ENCODE measurements around the gene ZSWIM6.

DNA sequence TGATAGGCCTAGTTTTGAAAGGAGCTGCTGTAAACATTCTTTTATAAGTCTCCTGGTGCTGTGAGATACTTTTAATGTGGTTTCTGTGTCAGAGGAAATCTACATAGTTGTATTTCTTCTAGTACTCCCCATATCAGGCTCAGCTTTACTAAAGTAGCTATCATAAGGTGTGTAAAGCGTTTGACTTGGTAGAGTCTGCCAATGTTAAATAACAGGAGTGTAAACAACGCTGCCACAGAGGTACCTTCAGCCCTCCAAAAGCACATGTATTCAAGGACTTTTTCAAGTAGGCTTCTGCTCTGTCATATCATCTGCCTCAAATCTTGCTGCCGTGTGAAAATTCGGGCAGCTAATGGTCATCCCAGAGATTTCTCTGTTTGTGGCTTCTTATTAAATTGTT is 142.7 kb downstream of the ZSWIM6 start:
- TF ChIP-seq, protein P1, sequence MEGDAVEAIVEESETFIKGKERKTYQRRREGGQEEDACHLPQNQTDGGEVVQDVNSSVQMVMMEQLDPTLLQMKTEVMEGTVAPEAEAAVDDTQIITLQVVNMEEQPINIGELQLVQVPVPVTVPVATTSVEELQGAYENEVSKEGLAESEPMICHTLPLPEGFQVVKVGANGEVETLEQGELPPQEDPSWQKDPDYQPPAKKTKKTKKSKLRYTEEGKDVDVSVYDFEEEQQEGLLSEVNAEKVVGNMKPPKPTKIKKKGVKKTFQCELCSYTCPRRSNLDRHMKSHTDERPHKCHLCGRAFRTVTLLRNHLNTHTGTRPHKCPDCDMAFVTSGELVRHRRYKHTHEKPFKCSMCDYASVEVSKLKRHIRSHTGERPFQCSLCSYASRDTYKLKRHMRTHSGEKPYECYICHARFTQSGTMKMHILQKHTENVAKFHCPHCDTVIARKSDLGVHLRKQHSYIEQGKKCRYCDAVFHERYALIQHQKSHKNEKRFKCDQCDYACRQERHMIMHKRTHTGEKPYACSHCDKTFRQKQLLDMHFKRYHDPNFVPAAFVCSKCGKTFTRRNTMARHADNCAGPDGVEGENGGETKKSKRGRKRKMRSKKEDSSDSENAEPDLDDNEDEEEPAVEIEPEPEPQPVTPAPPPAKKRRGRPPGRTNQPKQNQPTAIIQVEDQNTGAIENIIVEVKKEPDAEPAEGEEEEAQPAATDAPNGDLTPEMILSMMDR (IDR thresholded peaks at IDR 0.05; ENCODE audit: low read length) = no peak
- no peak for TF ChIP-seq EZH2 (IDR thresholded peaks at IDR 0.05; ENCODE audit: borderline replicate concordance, low read length)
